Dendritic cell treated with granulocyte-macrophage colony-stimulating factor and Interleukin-4, amounts not matched to agents 40 ng/mL and 50 ng/mL, for 4 days (primary cell): ENCODE measurements around the gene FBXW4.

ENCODE experiments used
- H3K27ac Mint-ChIP-seq: one replicate; pipeline ENCODE4 v1.8.0; 2022; ENCODE audit warnings: mild to moderate bottlenecking, mixed read lengths
- H3K27me3 Mint-ChIP-seq: one replicate; pipeline ENCODE4 v1.8.0; 2022; ENCODE audit warnings: mild to moderate bottlenecking, mixed read lengths
- H3K36me3 Mint-ChIP-seq: one replicate; pipeline ENCODE4 v1.8.0; 2022; ENCODE audit warnings: low read depth, mixed read lengths
- H3K4me1 Mint-ChIP-seq: one replicate; pipeline ENCODE4 v1.8.0; 2022; ENCODE audit warnings: low read depth, mixed read lengths
- H3K4me3 Mint-ChIP-seq: one replicate; pipeline ENCODE4 v1.8.0; 2022; ENCODE audit warnings: mild to moderate bottlenecking, moderate library complexity, mixed read lengths
- H3K9me3 Mint-ChIP-seq: one replicate; pipeline ENCODE4 v1.8.0; 2022; ENCODE audit warnings: mixed read lengths
- intact Hi-C: fragments of 100-400 bp; cut with micrococcal nuclease; formaldehyde crosslinking; loops from one replicate; pipeline ENCODE4 v1.15.0; 2022

FBXW4 gene

GRCh38 chr10:101587725-101588653 lies 107.0 kb downstream of the FBXW4 start, which contains the start of the genes DPCD and POLL:
DPCD (plus strand) TSS chr10:101588321; CDS start chr10:101588337, 16 bp downstream.
POLL (minus strand) TSS chr10:101588257; CDS start chr10:101587360, 897 bp downstream.
- peaks cover 38% of the 10 kb centered on the region for H3K4me1 Mint-ChIP-seq
- H3K9me3 Mint-ChIP-seq = no peaks in the 10 kb centered on the region
- intact Hi-C loops = loop anchor here (2.0 kb wide), 1 partner anchor 235 kb away; no protein-coding TSS in a partner anchor
- peak within 1 kb of the TSS; percentile 90 for H3K27ac Mint-ChIP-seq
- H3K27me3 Mint-ChIP-seq = no peaks in the 10 kb centered on the region
- H3K36me3 Mint-ChIP-seq = peaks cover 51% of the 10 kb centered on the region
- H3K4me3 Mint-ChIP-seq = peak within 1 kb of the TSS; percentile 94

GRCh38 chr10:101585841-101586240 lies 109.1 kb downstream of the FBXW4 start:
- Mint-ChIP-seq H3K36me3 (peaks cover 72% of the 10 kb centered on the region), H3K9me3 (no peaks in the 10 kb centered on the region), H3K27ac (no peak overlapping the region), H3K4me1 (peaks cover 30% of the 10 kb centered on the region), H3K27me3 (no peaks in the 10 kb centered on the region), H3K4me3 (no peak overlapping the region)
- intact Hi-C loops = no loop called here

DNA sequence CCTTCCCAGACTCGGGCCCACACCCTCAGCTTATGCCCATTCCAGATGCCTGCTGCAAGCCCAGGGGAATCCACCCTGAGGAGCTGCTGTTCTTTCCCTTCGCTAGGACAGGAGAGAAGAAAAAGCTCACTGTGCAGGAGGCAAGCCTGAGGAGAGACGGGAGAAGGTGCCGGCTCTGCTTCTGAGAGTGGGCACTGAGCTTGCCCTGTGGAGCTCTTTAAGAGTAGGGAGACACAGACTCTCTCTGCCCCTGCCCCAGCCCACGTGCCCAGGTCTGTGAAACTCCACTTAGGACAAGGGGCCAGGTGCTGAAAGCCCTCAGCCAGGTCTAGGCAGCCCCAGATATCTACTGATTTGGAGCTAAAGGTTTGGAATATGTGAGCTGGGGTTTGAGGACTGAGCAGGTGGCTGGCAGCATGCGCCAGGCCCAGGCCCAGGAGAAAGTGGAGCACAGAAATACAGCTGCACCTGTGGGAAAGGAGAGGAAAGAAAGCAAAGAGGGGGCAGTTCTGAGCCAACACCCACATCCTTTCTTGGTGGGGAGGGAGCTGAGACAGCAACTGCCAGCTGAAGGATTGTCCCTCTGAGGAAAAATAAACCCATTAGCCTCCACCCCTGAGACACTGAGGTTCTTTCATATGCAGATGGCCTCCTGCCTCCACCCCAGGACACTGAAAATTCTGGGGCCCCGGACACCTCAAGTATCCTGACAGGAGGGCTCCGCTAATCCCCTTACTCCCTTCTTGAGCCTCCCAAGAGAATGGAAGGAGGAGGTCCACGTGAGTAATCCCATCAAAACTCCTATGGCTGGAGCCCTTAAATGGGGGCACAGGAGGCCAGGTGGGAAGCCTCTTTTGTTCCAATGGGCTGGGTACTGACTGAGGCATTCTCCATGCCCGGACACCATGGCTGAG lies 114.2 kb downstream of the FBXW4 start:
- no peaks in the 10 kb centered on the region for H3K9me3 Mint-ChIP-seq
- H3K27me3 Mint-ChIP-seq = no peaks in the 10 kb centered on the region
- no peaks in the 10 kb centered on the region for H3K4me1 Mint-ChIP-seq
- H3K27ac Mint-ChIP-seq = no peak overlapping the region
- no peak overlapping the region for H3K4me3 Mint-ChIP-seq
- intact Hi-C loops = no loop called here
- peaks cover 89% of the 10 kb centered on the region for H3K36me3 Mint-ChIP-seq

- Mint-ChIP-seq H3K9me3 (no peaks in the 10 kb centered on the region), H3K27me3 (no peaks in the 10 kb centered on the region), H3K4me3 (no peak overlapping the region), H3K36me3 (peaks cover 78% of the 10 kb centered on the region), H3K4me1 (no peaks in the 10 kb centered on the region), H3K27ac (no peak overlapping the region)
- intact Hi-C loops = no loop called here
Measured at GRCh38 chr10:101579516-101579870, 115.5 kb downstream of the FBXW4 start.

DNA sequence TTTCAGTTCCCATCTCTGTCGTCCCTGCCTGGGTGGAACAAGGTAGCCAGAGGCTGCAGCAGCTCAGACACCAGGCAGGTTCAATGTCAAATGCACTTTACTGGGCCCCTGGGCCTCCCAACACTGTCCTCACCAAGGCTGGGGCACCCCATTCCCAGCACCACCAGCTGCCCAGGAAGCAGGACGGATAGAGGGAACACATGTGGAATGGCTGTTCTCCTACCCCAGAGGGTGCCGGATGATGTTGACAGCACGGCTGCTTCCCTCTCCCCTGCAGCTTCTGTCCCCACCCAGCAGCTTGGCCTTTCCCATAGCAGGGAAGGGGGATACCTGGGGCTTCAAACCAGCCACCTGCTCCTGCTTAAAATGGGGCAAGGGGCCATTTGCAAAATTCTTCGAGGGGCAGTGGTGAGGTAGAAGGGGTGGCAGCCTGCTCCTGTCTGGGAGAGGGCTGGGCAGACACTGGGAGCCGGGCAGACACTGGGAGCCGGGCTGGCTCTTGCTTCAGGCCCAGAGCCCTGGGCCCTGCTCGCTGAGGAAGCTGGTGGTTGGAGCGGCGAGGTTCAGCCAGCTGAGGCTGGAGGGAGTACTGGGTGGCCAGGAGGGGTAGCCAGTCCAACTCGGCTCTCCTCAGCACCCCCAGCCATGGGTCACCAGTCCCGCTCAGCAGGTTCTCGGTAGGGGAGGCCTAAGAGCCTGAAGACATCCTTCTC lies 116.0 kb downstream of the FBXW4 start:
- H3K9me3 Mint-ChIP-seq = no peaks in the 10 kb centered on the region
- no peaks in the 10 kb centered on the region for H3K27me3 Mint-ChIP-seq
- H3K4me3 Mint-ChIP-seq = no peak overlapping the region
- H3K36me3 Mint-ChIP-seq = peaks cover 77% of the 10 kb centered on the region
- H3K4me1 Mint-ChIP-seq = no peaks in the 10 kb centered on the region
- intact Hi-C loops = no loop called here
- no peak overlapping the region for H3K27ac Mint-ChIP-seq

DNA sequence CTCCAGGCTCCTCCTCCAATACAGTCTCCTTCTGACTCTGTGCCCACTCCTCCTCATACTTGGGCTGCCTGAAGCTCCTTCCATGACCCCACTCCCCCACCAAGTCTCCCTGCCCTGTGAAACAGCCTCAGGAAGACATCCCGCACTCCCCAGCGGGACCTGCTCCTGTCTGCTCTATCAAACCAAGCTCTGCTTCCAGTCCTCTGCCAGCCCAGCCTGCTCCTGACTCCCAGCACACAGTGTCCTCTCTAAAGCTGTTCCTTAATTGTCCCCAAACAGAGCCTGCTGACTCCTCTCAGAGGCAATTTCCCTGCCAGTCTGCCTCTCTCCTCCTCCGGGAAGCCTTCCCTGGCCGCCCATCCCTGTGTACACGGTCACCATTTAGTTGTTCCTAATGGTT lies 116.8 kb downstream of the FBXW4 start:
- no peak overlapping the region for H3K27ac Mint-ChIP-seq
- intact Hi-C loops = no loop called here
- no peaks in the 10 kb centered on the region for H3K9me3 Mint-ChIP-seq
- H3K4me1 Mint-ChIP-seq = no peaks in the 10 kb centered on the region
- no peaks in the 10 kb centered on the region for H3K27me3 Mint-ChIP-seq
- peaks cover 69% of the 10 kb centered on the region for H3K36me3 Mint-ChIP-seq
- H3K4me3 Mint-ChIP-seq = no peak overlapping the region

DNA sequence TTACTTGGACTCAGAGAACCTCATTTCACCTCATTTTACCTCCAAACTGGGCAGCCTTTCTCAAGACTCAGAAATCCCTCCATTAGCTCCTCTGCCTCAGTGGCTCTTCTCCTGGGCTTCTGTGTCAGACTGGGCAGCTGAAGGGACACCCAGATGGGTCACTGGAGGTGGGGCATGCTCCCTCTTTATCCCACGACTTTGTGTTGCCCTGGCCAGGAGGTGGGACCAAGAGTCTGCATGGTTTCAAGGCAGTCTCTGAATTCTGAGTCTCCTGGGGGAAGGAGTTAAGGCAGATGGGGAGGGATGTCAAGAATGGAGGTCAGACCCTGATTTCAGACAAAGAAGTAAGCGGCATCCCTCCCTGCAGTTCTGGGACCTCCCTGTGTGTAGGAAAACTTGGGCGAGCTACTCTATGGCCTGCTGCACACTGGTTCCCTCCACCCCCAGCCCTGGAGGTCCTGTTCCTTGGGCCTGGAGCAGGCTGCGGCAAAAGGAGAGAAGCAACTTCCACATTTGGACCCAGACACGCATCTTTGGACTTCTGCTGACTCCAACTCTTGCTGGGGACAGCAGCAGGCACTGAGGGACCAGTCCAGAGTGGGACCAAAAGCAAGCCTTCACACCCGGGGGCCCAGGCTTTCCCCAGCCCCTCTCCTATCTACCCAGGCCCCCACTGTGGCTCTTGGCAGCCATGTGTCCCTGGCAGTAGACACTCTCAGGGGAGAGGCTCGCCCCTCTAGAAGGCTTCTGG lies 117.7 kb downstream of the FBXW4 start:
- no peaks in the 10 kb centered on the region for H3K4me1 Mint-ChIP-seq
- peaks cover 60% of the 10 kb centered on the region for H3K36me3 Mint-ChIP-seq
- H3K27me3 Mint-ChIP-seq = no peaks in the 10 kb centered on the region
- intact Hi-C loops = no loop called here
- H3K4me3 Mint-ChIP-seq = no peak overlapping the region
- peaks cover 6% of the 10 kb centered on the region for H3K9me3 Mint-ChIP-seq
- no peak overlapping the region for H3K27ac Mint-ChIP-seq

DNA sequence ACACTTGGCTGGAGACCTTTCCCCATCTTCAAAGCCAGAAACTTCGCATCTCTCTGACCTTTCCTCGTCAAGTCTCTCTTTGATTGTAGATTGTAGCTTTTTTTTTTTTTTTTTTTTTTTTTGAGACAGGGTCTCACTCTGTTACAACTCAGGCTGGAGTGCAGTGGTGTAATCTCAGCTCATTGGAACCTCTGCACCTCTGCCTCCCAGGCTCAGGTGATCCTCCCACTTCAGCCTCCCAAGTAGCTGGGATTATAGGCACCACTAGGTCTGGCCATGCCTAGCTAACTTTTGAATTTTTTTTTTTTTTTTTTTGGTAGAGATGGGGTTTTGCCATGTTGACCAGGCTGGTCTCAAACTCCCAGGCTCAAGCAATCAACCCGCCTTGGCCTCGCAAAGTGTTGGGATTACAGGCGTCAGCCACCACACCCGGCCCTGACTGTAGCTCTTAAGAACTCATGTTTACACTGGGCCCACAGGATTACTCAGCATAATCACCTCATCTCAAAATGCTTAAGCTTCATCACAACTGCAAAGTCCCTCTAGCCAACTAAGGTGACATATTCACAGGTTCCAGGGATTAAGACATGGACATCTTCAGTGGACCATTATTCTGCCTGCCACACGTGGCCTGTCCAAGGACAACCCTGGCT lies 118.6 kb downstream of the FBXW4 start:
- Mint-ChIP-seq H3K36me3 (peaks cover 50% of the 10 kb centered on the region), H3K4me1 (no peaks in the 10 kb centered on the region), H3K9me3 (peaks cover 6% of the 10 kb centered on the region), H3K27me3 (no peaks in the 10 kb centered on the region), H3K4me3 (no peak overlapping the region), H3K27ac (no peak overlapping the region)
- intact Hi-C loops = no loop called here

DNA sequence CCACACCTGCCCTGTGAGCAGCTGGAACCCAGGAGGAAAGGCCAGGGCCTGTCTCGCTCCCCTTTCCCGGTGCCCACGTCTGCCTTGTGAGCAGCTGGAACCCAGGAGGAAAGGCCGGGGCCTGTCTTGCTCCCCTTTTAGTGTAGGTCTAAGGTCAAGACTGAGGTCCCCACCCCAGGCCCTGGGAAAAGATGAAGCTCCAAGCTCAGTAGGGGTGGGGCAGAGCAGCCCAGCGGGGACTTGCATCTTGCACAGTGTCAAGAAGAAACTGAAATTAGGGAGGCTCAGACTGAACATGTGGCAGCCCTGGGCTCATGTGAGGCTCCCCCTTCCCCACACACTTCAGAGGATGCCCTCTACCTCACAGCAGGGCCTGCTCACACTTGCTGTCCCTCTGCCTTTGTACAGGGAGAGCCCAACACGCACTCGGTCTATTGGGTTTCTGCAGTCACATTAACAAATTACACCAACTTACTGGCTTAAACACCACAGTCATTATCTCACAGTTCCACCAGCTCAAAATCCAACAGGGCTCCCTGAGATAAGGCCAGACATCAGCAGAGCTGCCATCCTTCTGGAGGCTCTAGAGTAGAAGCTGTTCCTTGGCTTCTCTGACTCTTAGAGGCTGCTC lies 119.3 kb downstream of the FBXW4 start:
- H3K9me3 Mint-ChIP-seq = peaks cover 6% of the 10 kb centered on the region
- intact Hi-C loops = no loop called here

DNA sequence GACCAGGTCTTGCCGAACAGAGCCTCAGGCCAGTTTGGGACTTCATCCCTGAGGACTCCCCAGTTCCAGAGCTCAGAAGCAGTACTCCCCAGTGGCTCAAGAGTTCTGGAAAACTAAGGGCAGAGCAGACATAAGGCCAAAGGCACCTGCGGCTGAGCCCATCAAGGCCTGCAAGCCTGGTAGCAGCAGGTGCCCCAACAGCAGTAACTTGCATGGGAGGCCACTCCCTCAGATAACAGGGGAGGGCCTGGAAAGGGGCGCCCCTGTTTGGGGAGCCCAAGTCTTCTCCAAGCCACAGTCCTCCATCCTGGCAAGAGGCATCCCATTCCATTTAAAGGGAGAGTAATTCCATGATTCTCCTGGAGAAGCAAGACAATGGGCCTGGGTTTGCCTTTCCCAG lies 119.9 kb downstream of the FBXW4 start:
- no peak overlapping the region for H3K27ac Mint-ChIP-seq
- peaks cover 38% of the 10 kb centered on the region for H3K36me3 Mint-ChIP-seq
- H3K4me3 Mint-ChIP-seq = no peak overlapping the region
- H3K27me3 Mint-ChIP-seq = peaks cover under 1% of the 10 kb centered on the region
- intact Hi-C loops = no loop called here
- peaks cover 11% of the 10 kb centered on the region for H3K4me1 Mint-ChIP-seq
- peaks cover 6% of the 10 kb centered on the region for H3K9me3 Mint-ChIP-seq

More for the DNA sequence above, 119.3 kb downstream of the FBXW4 start:
- Mint-ChIP-seq H3K4me1 (peaks cover 6% of the 10 kb centered on the region), H3K36me3 (peaks cover 44% of the 10 kb centered on the region), H3K4me3 (no peak overlapping the region), H3K27me3 (no peaks in the 10 kb centered on the region), H3K27ac (no peak overlapping the region)

DNA sequence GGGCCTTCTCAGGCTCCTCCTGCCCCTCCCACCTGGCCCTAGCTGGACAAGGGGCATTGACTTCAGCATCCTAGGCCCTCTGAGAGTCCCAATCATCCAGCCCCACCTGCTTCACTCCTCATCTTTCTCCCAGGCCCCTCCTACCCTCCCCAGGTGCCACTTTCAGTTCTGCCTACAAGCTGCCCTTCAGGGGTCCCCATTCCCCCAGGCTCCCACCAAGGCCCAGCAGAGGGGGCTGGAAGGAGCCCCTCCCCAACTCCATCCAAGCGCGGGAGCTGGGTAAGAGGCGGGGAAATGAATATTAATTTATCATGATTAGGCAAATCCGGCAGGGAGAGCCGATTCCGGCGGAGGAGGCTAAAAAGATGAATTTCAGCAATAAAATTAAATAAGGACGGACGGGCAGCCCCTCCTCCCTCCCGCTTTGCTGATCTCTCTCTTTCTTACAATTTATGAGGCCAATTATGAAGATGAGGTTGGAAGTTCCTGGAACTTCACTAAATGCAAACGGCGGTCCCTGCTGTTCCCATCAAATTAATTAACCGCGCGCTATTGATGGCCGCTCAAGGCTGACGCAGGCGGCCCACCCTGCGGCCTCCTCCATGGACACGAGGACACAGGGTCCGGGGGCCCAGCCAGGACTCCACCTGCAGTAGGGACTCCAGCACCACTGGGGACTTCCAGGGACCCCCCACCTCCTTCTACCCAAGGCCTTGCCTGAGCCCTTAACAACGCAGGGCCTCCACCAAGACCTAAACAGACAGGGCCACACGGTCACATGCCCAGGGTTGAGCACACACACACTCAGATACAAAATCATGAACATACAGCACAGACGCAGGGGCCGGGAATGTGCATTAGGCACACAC lies 120.9 kb downstream of the FBXW4 start:
- H3K27ac Mint-ChIP-seq = no peak overlapping the region
- no peak overlapping the region for H3K4me3 Mint-ChIP-seq
- H3K9me3 Mint-ChIP-seq = peaks cover 6% of the 10 kb centered on the region
- intact Hi-C loops = no loop called here
- H3K4me1 Mint-ChIP-seq = peaks cover 20% of the 10 kb centered on the region
- peaks cover 28% of the 10 kb centered on the region for H3K36me3 Mint-ChIP-seq
- peaks cover 10% of the 10 kb centered on the region for H3K27me3 Mint-ChIP-seq

GRCh38 chr10:101572785-101573184 lies 122.2 kb downstream of the FBXW4 start:
- Mint-ChIP-seq H3K4me3 (no peak overlapping the region), H3K9me3 (peaks cover 6% of the 10 kb centered on the region), H3K27me3 (peaks cover 24% of the 10 kb centered on the region), H3K36me3 (peaks cover 15% of the 10 kb centered on the region), H3K27ac (no peak overlapping the region), H3K4me1 (peaks cover 20% of the 10 kb centered on the region)
- intact Hi-C loops = no loop called here
